Peyer's patch (tissue), 4 donors: ENCODE data around the gene FRMD1.

Experiments used
- CTCF ChIP-seq, 6 experiments: fragments of 450-650 bp in 4 of 6; fragments of 200-600 bp in 2 of 6; sonication (generic) in 1 of 6; IDR thresholded peaks; one replicate each; pipeline ENCODE4 v1.5.1; 2017 to 2019; ENCODE audit warnings: antibody characterized with exemption in 6 of 6, mild to moderate bottlenecking in 3 of 6, moderate library complexity in 1 of 6
- POLR2A ChIP-seq, 2 donors: fragments of 450-650 bp; IDR thresholded peaks; one replicate each; pipeline ENCODE4 v1.5.1; 2017; ENCODE audit warnings: antibody characterized with exemption in 2 of 2, mild to moderate bottlenecking in 2 of 2, moderate library complexity in 2 of 2

- no peak for TF ChIP-seq CTCF (IDR thresholded peaks at IDR 0.05)
- TF ChIP-seq POLR2A (IDR thresholded peaks at IDR 0.05): no peak
Measured at GRCh38 chr6:168037242-168037641, 41.8 kb downstream of the FRMD1 start.
